Measurements from ENCODE around the gene HFE.
A peak's percentile ranks its signal among the peaks of the same experiment; 100 is the strongest.
"Not testable (repeated sequence)": the region's sequence is repeated elsewhere in the genome, so short reads cannot be mapped to it uniquely, and the experiment has no call there.

HFE gene

DNA sequence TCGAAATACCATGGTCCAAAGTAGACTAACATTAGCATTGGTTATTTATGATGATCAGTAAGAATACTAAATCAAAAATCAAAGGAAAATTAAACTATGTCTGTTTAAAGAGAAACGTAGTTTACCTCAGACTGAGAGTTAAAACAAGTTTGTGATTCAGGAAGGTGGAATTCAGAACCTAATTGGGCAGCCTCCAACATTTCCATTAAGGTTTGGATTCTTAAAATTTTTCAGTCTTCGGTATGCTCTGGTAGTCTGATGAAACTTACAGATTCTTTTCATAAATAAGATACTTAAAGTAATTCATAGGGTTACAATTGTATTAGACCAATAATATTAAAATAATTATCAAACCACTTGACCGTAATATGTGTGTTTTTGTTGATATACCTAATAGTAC lies 18.6 kb downstream of the HFE start:
- no peak for DNase-seq (ENCODE audit: low read depth in 2 of 3, low spot score in 2 of 3)

GRCh38 chr6:26107935-26108334 lies 20.7 kb downstream of the HFE start:
- no peak for DNase-seq (ENCODE audit: low read depth in 2 of 3, low spot score in 2 of 3)

GRCh38 chr6:26109772-26110171 lies 22.5 kb downstream of the HFE start:
- no peak for DNase-seq (ENCODE audit: low read depth in 2 of 3, low spot score in 2 of 3)

DNA sequence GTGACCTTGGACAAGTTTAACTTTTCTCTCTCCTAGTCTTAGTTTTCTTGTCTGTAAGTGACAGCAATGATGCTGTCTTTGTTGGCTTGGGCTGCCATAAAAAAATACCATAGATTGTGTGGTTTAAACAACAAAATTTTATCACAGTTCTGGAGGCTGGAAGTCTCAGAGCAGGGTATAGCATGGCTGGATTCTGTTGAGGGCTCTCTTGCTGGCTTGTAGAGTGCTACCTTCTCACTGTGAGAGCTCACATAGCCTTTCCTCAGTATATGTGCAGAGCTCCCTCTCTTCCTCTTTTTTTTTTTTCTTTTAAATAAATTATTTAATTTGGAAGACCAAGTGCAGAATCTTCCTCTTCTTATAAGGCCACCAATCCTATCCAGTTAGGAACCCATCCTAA lies 26.3 kb downstream of the HFE start:
- DNase-seq (ENCODE audit: low read depth in 2 of 3, low spot score in 2 of 3), result no peak

- no peak for DNase-seq (ENCODE audit: low read depth in 2 of 3, low spot score in 2 of 3)
Observed at GRCh38 chr6:26115226-26115625, 28.0 kb downstream of the HFE start.

DNA sequence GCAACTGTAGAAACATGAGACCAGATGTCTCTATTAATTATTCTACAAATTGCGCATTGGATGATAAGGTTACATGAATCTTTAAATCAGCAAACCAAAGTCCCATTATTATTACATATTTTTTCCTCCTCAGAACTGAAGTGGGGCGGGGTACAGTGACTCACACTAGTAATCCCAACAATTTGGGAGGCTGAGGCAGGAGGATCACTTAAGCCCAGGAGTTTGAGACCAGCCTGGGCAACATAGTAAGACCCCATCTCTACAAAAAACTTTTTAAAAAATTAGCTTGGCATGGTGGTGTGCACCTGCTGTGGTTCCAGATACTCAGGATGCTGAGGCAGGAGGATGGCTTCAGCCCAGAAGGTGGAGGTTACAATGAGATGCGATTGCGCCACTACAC lies 29.0 kb downstream of the HFE start:
- DNase-seq (ENCODE audit: low read depth in 2 of 3, low spot score in 2 of 3), result no peak

DNA sequence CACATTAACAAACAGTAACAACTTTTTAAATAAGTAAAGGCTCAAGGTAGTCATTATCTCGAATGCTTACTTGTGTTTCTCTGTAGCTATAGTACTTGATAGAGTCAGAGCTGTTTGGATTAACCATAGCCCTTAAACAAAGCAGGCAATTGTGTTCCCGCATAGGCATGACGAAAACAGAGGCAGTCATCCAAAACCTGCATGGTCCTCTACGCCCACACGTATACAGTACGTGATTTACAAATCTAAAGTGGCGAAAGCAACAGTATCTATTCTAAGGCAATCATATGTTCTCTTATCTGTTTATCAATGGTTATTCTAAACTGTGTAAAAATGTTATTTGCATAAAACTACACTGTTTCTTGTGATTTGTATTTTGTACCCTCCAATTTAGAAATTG lies 31.8 kb downstream of the HFE start:
- DNase-seq (ENCODE audit: low read depth in 2 of 3, low spot score in 2 of 3), result no peak

- not testable (repeated sequence) for DNase-seq (ENCODE audit: low read depth in 2 of 3, low spot score in 2 of 3)
Observed at GRCh38 chr6:26120115-26120514, 32.9 kb downstream of the HFE start.

DNA sequence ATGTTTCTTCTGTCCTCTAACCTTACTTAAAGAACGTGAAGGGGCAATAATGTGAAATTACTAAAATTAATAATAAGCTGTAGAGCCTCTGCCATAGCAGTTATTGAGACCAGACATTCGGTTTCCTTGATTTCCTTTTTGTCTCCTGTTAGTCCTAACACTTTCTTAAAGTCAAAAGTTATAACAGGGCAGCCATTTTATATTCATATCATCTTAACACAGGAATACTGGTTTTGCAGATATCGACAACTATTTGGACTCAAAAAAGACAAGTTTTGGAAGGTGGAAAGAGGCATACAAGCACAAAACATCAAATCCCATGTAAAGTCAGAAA lies 33.5 kb downstream of the HFE start:
- no peak for DNase-seq (ENCODE audit: low read depth in 2 of 3, low spot score in 2 of 3)

GRCh38 chr6:26121141-26122004 lies 34.1 kb downstream of the HFE start:
- DNase-seq (ENCODE audit: low read depth in 2 of 3, low spot score in 2 of 3), result no peak

- DNase-seq (ENCODE audit: low read depth in 2 of 3, low spot score in 2 of 3), result no peak
Observed at GRCh38 chr6:26122005-26122388, 34.8 kb downstream of the HFE start.

DNA sequence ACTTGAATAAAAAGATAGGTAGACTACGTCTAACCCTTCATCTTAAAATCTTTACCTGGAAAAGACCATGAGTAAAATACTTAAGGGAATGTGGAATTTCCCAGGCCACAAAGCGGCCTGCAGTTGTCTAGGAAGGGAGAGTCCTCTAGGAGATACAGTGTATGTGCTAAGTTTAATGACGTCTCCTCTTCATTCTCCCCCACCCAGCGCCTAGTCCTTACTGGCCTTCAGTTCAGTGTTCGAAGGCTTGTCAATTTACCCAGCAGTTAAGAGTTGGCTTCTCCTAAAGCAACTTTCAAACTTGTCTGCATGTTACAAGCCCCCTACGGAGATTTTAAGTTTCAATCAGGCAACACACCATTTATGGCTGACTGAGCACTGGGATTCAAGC lies 35.2 kb downstream of the HFE start:
- no peak for DNase-seq (ENCODE audit: low read depth in 2 of 3, low spot score in 2 of 3)

GRCh38 chr6:26122793-26123674 lies 35.8 kb downstream of the HFE start:
- peak; percentile 67 to 88 (median 70) for DNase-seq (ENCODE audit: low read depth in 2 of 3, low spot score in 2 of 3)

DNA sequence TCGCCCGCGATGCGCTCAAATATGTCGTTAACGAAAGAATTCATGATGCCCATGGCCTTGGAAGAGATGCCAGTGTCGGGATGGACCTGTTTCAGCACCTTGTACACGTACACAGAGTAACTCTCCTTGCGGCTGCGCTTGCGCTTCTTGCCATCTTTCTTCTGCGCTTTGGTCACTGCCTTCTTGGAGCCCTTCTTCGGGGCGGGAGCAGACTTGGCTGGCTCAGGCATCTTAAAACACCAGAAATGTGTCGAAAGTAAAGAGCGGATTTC lies 36.4 kb downstream of the HFE start:
- DNase-seq (ENCODE audit: low read depth in 2 of 3, low spot score in 2 of 3), result peak in 1 of 3 experiments; percentile 71

DNA sequence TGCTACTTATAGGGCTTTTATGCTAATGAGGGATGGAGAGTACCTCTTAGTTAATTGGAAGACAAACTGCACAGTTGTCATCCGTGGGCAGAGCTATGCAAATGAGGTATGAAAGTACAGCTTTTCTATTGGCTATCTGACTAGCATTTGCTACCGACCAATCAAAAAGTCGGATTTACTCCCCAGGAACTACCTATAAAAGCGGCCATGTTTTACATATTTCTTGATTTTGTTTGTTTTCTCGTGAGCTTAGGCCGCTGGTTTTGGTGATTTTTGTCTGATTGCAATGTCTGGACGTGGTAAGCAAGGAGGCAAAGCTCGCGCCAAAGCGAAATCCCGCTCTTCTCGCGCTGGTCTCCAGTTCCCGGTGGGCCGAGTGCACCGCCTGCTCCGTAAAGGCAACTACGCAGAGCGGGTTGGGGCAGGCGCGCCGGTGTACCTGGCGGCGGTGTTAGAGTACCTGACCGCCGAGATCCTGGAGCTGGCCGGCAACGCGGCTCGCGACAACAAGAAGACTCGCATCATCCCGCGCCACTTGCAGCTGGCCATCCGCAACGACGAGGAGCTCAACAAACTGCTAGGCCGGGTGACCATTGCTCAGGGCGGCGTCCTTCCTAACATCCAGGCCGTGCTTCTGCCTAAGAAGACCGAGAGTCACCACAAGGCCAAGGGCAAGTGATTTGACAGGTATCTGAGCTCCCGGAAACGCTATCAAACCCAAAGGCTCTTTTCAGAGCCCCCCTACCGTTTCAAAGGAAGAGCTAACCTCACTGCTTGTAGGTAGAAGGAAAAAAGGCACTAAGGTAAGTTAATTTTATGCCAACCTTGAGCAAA lies 36.9 kb downstream of the HFE start:
- peak; percentile 53 to 62 (median 55) for DNase-seq (ENCODE audit: low read depth in 2 of 3, low spot score in 2 of 3)

- DNase-seq (ENCODE audit: low read depth in 2 of 3, low spot score in 2 of 3), result no peak
Observed at GRCh38 chr6:26124781-26125685, 37.8 kb downstream of the HFE start.

DNA sequence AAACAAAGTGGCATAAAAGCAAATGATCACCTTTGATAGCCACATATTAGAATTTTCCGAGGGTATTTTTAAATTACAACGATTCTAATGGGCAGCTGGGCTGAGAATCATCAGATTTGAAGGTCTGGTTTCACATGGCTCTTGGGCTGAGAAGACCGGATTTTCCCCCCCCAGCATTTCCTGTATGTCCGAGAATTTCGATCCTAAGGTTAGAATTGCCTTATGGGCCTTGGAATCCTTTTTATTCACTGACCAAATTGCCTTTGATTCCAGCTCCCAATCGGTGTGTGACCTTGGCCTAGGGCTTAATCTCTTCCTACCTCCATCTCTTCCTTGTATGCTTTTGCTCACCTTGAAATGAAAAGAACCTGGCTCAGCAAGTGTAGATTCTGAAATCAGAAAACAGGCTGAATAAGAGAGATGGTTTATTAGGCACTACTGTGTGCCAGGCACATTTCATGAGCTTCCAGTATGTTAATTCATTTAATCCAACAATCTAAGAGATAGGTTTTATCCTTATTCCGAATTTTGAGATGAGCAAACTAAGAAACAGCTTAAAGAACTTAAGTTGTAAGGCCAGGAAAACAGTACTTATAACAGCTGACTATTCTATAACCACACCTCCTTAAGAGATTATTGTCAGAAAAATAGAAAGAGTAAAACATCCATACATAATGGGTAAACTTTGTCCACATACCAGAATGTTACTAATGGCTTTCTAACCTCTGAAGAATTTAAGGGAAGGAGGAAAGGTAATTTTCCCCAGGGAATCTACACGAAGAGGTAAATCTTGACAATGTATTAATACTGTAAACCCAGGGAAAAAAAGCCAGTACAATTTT lies 39.4 kb downstream of the HFE start:
- no peak for DNase-seq (ENCODE audit: low read depth in 2 of 3, low spot score in 2 of 3)

DNA sequence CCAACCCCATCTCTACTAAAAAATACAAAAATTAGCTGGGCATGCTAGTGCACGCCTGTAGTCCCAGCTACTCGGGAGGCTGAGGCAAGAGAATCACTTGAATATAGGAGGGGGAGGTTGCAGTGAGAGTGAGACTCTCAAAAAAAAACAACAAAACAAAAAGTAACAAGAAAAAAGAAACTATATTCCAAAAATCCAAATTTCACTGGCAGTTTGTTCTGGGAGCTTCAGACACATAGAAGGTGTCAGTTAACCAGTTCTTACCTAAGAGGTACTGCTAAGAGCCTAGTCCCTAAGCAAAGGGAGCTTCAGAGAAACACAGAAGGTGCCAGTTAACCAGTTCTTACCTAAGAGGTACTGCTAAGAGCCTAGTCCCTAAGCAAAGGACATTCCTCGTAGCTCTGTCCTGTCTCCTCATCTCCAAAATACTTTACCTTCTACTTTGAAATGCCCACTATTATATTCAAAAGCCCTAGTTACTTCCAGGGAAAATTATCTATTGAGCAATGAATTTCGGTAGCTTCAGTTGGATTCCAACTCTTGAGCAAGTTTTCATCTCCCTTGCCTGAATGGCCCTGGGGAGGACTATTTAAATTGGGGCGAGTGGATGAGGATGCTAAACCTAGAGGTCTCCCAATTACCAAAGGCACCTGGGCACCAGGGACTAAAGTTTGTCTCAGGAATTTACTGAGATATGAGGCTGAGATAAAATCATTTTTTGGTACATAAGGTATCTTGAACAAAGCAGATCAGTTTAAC lies 41.0 kb downstream of the HFE start:
- DNase-seq (ENCODE audit: low read depth in 2 of 3, low spot score in 2 of 3), result no peak

GRCh38 chr6:26129656-26130055 lies 42.4 kb downstream of the HFE start:
- no peak for DNase-seq (ENCODE audit: low read depth in 2 of 3, low spot score in 2 of 3)

Measured in activated CD8-positive, alpha-beta memory T cell treated with anti-CD3 and anti-CD28 coated beads for 48 hours (primary cell).